SKM-1 treated with dmso at 0.1 percent for 144 hours (cell line): Measurements from ENCODE around the gene CAPN15.
A peak's percentile ranks its signal among the peaks of the same experiment; 100 is the strongest.
"Not testable (repeated sequence)": the region's sequence is repeated elsewhere in the genome, so short reads cannot be mapped to it uniquely, and the experiment has no call there.

Experiments
- DNase-seq: peaks from one replicate; lab custom pipeline; 2025; ENCODE audit not compliant: unreplicated experiment; lab: John Stamatoyannopoulos, UW

CAPN15 gene

DNA sequence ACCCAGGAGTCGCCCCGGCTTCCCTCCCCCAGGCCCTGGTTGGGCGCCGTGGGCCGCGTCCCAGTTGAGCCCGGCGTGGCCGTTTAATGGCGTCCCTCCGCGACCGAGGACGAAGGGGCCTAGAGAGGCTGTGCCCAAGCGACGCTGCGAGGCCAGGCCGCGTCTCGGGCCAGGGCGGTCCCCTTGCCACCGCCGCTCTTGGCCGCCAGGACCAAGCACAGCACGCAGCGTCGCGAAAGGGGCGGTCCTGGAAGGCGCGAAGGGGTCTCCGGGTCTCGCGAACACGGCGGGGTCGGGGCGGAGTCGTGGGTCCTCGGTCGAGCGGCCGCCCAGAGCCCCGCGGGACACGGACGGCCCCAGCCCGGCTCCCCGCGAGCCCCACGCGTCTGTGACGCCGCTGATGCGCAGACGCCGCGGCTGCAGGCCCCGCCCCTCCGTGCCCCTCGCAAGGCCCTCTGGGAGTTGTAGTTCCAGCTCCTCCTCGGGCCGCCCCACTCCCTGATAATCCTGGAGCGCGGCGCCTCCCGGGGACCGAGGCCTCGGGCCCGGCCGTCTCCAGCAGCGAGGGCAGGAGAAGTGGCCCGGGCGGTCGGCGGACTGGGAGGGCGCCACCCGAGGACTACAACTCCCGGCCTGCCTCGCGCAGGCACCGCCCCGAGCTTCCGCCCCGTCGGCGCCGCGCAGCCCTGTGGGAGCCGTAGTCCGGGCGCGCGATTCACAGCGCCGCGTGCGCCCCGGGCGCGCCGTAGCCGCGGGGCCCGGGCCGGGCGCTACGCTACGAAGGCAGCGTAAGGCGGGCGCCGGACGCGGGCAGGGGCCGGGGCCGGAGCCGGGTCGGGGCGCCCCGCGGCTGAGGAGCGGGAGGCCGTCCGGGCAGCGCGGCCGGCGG is at the start of gene CAPN15:
Gene CAPN15, plus strand, starts transcription at position 698 of the 889 bp plus-strand sequence. CDS start 19,127 bp downstream, outside the sequence.
- DNase-seq = peak; percentile 79

DNA sequence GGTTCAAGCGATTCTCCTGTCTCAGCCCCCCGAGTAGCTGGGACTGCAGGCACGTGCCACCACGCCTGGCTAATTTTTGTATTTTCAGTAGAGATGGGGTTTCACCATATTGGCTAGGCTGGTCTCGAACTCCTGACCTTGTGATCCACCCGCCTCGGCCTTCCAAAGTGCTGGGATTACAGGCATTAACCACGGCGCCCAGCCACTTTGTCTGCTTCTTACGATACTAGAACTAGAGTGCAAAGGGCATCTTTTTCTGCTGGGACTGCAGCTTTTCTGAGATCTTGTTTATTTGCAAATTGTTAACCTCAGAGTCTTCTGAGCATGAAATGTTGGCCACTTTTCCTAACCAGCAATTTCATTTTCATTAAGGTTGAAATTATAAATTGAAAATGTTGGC is 49.2 kb upstream of the CAPN15 start:
- DNase-seq = not testable (repeated sequence)

DNA sequence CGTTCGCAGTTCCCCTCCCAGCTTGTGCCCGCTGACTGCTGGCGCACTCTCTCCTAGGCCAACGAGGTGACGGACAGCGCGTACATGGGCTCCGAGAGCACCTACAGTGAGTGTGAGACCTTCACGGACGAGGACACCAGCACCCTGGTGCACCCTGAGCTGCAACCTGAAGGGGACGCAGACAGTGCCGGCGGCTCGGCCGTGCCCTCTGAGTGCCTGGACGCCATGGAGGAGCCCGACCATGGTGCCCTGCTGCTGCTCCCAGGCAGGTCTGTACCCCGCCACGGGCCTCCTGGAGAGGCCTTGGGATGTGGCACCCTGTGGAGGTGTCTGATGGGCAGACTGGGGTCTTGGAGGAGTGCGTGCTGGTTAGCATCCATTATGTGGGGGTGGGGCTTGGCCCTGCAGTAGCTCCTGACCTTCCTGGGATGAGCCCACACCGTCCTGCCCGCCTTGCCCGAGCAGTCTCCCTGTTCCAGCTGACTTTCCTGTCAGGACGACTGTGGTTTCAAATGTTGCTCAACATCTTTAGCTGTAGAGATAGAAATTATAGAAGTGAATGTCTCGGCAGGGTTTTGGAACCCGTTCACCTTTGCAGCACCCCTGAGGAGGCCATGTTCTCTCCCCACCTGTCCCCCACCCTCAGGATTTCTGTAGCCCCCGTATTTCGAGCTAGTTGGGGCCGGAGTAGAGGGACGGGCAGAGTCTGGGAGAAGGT is 44.9 kb upstream of the CAPN15 start:
- no peak for DNase-seq

DNA sequence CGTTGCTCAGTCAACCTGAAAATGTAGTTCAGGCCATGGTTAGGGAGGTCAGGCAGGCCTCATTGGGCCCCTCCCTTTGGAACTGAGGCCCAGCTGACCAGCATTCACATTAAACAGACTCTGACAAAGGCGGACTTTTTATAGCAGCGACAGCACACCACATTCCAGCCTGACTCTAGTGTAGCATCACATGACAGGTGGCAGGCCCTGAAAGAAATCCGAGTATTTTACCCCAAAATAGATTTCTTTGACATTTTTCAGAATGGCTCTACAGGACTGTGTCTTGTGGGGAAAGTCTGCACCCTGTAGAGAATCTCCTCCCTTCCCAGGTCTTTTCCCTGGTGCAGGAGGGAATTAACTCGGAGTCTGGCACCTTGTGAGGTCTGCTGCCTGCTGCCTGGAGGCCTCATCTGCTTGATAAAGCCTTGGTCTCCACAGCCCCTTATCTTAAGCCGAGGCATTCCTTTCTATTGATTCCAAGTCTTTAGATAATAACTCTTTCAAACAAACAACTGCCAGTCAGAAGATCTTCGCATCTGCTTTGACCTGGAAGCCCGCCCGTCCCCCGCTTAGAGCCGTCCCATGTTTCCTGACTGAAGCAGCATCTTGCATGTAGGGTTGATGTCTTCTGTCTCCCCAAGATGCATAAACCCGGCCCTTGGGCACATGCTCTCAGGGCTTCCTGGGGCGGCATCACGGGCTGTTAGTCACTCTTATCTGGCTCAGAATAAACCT is 44.0 kb upstream of the CAPN15 start:
- DNase-seq = no peak

DNA sequence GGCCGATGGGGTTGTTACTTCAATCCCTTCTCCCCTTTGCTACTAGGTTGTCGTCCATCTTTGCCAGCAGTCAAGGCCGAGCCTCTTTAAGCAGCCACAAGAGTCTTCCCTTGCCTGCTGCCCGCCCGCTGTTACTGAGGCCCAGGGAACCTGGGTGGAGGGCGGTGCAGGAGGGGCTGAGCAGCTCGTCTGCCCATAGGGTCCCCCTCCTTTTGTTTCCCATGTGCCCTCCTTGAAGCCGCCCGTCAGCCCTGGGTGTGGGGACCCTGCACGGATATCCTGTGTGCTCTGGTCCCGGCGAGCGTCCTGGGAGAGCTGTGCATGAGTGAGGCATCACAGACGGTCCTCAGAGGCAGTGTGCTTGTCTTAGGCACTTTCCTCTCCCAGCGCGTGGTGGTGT is 37.9 kb upstream of the CAPN15 start:
- DNase-seq = no peak

DNA sequence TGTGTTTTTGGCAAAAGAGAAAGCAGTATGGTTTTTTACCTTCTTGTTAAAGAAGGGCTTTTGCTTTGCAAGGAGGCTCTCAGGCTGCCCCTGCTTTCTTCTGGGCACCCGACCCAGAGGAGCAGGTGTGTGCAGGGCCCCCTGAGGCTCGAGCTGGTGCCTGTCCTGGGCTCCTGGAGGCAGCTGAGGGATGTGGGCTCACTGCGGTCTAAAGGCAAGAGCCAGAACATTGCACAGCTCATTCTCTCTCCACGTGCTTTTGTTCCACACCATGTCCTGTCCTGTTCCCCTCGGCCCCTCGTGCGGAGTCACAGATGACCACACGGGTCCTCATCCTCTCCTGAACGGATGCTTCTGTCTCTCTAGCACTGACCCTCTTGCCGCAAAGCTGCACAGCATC is 36.7 kb upstream of the CAPN15 start:
- no peak for DNase-seq

DNA sequence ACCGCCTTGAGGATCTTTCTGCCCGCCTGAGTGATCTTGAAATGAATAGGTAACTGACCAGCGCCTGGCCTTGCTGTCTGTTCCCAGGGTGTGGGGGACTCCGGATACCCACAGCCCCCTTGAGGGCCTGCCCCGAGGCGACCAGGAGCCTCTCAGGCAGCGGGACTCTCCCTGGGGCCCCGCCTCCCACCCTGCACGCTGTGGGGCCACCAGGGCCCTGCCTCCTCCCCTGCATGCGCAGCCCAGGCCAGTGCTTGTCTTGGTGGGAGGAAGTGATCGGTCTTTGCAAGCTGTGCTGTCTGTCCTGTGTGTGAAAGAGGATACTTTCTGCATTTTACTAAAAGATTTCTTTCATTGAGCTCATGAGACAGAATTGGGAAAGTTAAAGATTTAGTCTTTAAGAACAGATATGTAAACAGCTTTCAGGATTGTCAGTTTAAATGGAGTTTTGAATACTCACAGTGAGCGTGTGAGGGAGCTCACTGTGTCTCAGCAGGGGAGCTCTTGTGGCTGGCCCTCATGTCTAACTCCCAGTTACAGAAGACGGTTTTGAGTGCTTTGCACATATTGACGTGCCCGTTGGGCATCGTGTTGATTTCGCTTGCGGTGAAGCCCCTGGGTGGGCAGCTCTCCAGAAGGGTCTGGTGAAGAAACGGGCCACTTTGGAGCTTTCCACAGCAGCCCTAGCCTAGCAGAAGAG is 36.1 kb upstream of the CAPN15 start:
- DNase-seq = no peak

DNA sequence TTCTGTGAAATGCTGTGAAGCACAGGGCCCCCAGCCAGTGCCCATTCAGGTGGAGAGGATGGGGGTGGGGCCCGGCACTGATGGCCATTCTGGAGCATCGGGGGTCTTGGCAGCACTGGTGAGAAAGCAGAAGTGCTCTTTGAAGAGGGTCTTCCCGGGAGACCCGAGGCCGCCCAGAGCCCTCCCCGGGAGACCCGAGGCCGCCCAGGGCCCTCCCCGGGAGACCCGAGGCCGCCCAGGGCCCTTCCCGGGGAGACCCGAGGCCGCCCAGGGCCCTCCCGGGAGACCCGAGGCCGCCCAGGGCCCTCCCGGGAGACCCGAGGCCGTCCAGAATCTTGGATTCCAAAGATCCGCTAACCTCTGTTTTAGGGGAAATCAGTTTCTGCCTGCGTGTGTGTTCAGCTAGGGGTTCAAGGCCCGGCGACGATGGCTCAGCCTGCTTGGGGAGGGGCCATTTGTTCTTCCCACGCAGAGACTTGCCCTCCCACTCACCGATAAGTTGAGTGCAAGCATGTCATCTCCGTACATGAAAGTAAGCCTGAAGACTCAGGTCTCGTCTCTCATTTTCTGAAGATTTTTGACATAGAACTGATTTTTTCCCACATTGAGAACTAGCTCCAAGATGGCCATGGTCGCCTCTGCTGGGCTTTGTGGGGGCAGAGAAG is 35.2 kb upstream of the CAPN15 start:
- DNase-seq = no peak

DNA sequence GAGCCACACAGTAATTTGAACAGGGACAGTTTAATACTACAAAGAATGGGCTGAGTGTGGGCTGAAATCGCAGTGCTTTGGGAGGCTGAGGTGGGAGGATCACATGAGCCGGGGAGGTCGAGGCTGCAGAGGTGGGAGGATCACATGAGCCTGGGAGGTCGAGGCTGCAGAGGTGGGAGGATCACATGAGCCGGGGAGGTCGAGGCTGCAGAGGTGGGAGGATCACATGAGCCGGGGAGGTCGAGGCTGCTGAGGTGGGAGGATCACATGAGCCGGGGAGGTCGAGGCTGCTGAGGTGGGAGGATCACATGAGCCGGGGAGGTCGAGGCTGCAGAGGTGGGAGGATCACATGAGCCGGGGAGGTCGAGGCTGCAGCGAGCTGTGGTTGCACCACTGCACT is 32.8 kb upstream of the CAPN15 start:
- not testable (repeated sequence) for DNase-seq

DNA sequence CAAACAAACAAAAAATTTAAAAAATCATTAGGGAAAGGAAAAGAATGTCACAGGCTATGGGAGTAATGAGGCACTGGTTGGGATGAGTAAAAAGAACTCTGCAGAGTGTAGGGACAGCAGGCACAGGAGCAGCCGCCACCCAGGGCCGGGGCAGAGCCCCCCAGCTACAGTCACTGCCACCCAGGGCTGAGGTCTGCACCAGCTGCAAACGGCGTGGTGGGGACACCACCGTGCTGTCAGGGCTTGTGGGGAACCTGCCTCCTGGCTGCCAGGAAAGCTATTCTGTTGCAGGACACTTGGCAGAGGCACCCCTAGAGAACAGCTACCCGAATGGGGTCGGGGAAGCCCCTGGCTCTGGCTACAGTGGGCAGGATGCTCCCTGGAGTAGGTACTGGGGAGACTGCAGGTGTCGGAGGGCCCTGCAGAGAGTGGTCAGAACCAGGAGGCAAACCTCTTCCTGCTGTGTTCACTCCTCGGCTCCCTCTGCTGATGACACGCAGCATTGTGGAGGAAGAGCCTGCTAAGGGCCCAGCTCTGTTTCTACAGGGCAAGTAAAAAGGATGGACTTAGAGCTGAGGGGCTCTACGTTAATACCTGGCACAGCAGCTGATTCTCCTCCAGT is 32.3 kb upstream of the CAPN15 start:
- DNase-seq = peak; percentile 46

DNA sequence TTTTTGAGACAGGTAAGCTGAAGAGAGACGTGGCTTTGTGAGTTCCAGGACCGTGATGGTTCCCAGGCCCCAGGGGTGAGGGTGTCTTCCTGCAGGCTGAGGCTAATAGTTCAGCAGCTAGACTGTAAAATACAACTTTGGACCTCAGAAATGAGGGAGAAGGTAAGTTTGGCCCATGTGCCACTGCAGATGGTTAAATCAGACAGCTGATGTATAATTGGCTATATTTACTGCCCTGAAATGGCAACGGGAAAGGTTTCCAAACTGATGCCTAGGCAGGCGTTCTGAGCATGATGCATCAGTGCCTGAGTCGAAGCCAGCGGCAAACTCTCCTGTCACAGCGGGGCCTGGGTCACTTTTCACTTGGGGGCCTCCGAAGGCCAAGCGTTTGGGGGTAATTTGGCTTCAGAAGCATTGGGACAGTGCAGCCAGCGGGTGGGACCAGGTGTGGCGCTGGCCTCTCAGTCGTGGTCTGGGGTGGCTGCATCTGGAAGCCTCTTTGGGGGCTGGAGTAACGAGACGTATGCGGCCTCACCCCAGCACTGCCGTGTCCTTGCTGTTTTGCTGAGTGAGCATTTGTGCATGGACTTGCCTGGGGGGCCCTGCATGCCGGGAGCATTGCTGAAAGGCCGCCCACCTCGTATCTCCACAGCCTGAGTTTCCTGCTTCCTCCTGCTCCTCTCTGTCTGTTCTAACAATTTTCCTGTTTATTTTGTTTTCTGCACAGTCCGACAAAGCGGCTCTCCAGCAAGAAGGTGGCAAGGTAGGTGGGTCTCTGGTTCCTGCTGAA is 31.2 kb upstream of the CAPN15 start:
- no peak for DNase-seq

DNA sequence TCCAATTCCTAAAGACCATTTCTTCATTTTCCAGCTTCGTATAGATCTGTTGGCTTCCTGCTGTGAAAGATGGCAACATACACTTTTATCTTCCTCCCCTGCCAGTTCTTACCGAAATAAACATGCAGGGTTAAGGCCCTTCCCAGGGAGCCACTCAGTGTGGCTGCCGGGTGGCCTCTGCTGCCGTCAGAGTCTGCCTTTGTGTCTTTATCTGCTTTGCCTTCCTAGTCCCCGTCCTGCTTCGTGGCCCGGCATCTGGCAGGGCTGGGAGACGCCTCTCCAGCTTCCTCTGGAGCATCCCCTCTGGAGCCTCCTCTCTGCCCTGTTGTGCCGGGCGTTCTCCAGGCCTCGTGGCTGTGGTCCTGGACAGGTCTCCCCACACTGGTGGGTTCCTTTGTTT is 30.3 kb upstream of the CAPN15 start:
- DNase-seq = no peak

DNA sequence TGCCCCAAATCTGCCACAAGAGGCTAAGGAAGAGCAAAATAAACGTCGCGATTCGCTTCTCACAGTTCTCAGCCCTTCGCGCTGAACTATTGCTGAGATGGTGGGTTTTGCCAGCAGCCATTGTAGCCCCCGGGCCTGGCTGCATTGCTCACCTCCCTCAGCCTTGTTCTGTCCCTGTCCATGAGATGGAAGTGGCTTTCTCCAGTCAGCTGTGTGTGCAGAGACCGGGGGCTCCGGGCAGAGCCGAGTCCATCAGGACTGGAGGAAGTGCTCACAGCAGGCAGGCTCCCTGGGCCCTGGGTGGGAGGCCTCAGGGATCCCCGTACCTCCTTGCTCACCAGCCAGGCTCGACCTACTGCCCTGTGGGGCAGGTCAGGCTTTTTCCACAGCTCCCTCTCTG is 27.6 kb upstream of the CAPN15 start:
- DNase-seq = no peak

DNA sequence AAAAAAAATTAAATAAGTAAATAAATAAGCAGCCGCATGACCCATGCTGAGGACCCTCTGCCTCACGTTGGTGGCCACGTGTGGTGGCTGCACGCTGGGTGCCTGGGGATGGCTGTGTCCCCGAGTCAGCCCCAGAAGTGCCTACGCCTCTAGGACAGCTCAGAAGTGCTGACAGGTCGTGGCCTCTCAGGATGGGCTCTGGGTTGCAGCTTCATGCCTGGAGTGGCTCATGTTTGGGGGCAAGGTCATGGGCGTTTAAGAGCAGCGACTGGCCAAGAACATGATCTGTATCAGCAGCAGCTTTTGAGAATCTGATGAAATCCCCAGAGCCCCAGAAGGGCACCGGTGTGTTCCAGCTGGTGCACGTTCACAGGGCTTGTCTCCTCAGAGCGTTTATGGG is 26.8 kb upstream of the CAPN15 start:
- no peak for DNase-seq

DNA sequence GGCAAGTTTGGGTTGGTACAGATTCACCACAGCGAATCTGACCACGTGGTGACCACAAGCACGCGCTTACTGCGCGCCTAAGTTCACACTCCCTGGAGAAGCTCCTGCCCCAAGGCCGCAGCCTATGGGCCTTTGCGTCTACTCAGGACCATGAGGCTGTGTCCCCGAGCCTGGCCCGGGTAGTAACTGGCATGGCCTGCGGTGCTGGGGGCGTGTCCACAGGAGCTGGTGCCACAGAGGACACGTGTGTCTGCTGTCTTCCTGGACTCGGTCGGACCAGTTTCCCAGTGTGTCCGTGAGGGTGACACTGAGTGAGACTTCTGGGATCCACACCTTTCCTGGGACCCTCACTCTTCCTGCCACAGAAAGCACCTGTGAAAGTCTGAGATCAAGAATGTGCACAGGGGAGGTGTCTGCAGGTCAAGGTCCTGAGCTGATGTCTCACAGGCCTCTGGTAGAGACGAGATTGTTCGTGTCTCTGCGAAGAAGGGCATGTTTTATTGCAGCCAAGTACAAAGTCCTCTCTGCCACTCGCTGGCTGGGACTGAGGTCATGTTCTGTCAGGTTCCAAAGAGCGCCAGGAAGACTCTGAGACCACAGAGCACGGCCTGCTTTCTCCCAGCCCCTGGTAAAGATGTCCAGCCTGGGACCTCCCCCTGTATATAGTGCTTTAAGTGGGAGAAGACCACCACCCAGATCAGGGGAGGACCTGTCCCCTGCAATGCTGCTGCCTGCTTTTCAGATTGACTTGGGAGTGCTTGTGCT is 25.2 kb upstream of the CAPN15 start:
- DNase-seq = no peak

DNA sequence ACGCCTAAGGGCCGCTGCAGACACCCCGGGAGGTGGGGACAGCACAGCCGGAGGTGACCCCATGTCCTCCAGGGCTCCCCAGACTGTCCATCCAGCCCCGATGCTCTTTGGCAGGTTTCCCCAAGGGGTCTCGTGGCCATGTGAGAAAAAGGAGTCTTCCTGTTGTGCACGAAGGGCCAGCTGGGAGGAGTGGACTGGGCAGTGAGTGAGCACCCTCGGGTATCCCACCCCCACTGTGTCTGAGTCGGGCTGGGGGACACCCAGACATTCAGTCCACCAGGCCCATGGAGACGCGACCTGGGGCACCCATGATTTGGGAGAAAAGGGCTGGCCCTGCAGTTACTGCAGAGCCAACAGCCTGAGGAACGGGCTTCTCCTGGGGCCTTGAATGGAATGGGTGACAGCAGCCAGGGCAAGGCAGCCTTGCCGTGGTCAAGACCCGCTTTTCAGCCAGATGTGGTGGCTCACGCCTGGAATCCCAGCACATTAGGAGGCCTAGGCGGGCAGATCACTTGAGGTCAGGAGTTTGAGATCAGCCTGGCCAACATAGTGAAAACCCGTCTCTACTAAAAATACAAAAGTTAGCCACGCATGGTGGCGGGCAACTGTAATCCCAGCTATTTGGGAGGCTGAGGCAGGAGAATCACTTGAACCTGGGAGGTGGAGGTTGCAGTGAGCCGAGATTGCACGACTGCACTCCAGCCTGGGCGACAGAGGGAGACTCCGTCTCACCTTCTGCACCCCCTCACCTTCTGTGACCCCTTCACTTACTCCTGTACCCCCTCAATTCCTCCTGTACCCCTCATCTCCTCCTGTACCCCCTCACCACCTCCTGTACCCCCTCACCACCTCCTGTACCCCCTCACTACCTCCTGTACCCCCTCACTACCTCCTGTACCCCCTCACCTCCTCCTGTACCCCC is 24.1 kb upstream of the CAPN15 start:
- DNase-seq = no peak

DNA sequence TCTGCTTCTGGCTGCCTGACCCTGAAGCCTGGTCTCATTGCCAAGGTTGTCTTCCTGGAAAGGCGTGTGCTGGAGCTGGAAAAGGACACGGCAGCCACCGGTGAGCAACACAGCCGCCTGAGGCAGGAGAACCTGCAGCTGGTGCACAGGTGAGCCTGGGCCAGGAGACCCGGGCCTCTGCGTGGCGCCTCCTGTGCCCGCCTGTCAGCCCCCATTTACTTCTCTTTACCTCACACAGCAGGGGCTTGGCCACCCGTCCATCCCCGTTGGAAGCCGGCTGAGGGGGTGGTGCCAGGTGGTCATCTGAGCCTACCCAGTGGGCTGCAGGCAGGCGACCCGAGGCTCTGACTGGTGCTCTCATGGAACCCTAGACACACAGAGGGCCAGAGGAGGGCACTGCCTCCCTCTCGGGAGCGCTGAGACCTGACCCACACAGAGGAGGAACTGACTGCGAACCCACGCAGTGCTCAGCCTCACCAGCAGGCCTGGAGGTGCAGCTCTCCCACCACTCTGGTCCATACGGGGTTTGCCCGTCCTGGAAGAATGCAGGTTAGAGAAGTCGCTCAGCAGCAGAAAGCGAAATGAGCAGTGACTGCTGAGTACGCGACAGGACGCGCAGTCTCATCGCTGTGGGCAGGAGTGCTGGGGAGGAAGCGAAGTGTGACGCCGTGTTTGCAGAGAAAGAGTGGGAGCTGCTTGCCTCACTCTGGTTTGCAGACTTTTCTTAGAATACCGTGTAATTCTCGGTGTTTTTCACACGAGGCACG is 21.9 kb upstream of the CAPN15 start:
- no peak for DNase-seq
